Measurements from ENCODE around the gene HHIP.
A peak's percentile ranks its signal among the peaks of the same experiment; 100 is the strongest.

The HHIP gene

GRCh38 chr4:144656850-144657249 lies 10.9 kb downstream of the HHIP start:
- no peak for DNase-seq

DNA sequence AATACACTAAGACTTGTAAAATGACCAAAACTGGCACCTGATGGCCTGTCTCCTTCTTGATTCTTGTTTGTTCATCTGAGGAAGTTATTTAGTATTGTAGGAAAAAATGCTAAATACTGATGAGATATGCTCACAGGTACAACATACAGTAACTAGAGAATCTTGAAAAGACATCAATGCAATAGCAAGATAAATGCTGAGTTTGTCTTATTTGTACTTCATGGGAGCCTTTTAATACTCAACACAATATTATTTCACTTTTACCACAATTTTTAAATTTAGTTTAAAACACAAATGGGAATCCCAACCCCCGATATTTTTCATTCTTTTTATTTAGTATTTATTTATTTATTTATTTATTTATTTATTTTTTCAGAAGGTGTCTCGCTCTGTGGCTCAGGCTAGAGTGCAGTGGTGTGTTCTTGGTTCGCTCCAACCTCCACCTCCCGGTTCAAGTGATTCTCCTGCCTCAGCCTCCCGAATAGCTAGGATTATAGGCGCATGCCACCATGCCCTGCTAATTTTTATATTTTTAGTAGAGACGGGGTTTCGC lies 12.1 kb downstream of the HHIP start:
- no peak for DNase-seq

GRCh38 chr4:144658903-144659302 lies 12.9 kb downstream of the HHIP start:
- DNase-seq, result peak; percentile 29 to 53

GRCh38 chr4:144659447-144659846 lies 13.5 kb downstream of the HHIP start:
- no peak for DNase-seq

- no peak for DNase-seq
Measured at GRCh38 chr4:144663834-144664475, 18.0 kb downstream of the HHIP start.

DNA sequence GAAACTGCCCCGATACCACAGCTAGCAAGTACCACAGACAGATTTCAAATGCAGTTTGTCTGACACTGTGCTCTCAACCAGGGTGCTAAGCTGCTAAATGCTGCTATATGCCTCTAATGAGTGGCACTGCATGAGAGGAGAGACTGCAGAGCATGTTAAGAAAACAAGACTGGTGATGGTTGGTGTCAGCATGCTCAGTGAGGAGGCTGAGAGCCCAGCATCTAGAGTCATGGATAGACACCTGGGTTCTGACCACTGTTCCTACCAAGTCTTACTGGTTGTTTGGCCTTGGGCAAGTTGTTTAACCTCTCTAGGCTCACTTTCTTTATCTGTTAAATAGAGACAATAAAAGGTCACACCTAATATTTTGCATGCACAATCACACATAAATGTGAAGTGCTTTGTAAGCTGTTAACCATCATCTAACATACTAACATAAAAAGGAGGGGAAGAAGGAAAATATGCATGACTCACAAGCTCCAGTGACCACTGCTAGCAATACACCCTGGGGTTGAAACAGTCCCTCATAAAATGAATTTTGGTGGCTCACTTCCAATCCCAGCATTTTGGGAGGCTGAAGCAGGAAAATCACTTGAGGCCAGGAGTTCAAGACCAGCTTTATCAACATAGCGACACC lies 20.7 kb downstream of the HHIP start:
- no peak for DNase-seq

DNA sequence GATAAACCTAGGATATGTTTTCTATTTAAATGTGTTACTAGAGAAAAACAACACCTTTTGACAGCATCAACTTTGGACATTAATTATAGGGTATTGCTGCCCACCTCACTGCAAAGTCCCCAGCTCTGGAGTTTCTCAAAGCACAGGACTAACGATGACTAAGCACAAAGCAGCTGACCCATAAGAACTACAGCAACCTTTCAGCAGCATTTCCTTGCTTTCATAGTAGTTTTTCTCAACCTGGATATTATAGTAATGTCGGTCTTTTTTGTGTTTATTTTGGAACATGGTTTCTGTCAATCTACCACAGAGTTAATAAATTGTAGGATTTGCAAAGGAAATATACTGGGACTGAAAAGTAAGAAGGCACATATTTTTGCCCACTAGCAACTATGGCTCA lies 21.5 kb downstream of the HHIP start:
- no peak for DNase-seq

DNA sequence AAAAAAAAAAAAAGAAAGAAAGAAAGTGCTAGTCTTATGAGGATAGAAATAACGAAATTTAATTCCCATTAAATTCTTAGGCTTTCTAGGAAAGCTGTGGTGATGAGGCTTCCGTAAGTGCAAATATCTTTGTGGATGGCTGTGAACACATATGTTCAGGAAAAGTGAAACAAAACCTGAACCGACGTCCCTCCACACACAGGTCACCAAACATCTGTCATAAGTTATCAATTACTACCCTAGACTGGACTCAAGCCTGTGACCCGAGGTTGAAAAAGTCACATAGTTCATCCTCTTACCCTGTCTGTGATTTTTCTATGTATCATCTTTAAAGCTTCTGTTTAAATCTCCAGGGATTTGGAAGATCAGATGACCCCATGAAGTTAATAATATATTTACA lies 24.8 kb downstream of the HHIP start:
- DNase-seq, result no peak

DNA sequence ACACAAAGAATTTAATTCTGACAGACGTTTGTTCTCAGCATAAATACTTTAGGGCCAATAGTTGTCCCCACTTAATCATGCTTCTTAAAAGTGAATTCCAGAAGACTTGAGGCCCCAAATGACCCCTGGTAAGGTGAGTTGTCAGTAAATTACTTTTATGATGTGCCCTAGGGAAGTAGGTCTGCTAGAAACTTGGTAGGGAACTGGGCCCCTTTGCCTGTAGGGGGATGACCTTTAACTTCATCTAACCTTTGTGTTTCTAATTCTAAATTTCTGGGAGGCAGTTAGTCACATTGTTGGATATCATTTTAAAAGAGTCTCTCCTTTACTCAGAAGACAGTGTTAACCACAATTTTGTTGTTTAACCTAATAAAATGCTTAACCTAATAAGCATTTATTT lies 28.8 kb downstream of the HHIP start:
- DNase-seq, result no peak

- DNase-seq, result no peak
Measured at GRCh38 chr4:144681806-144682205, 35.9 kb downstream of the HHIP start.

GRCh38 chr4:144683516-144683915 lies 37.6 kb downstream of the HHIP start:
- DNase-seq, result no peak

- DNase-seq, result no peak
Measured at GRCh38 chr4:144685911-144686310, 40.0 kb downstream of the HHIP start.

DNA sequence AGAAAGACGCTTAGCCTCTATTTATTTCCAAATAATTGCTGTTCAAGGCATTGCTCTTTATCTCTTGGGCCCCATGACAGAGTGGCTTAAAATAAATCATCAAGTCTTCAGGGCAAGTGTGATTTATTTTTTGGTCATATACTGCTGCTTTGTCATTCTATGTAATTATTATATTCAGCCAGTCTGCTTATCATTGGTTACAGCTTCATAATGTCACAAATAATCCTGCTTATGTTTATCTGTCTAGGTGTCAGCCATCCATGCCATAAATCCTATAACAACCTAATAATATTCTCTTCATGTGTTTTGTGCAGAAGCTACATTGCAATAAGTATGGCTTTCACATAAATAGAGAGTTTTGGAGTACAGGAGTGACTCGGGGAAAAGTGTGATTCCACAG lies 41.0 kb downstream of the HHIP start:
- no peak for DNase-seq

DNA sequence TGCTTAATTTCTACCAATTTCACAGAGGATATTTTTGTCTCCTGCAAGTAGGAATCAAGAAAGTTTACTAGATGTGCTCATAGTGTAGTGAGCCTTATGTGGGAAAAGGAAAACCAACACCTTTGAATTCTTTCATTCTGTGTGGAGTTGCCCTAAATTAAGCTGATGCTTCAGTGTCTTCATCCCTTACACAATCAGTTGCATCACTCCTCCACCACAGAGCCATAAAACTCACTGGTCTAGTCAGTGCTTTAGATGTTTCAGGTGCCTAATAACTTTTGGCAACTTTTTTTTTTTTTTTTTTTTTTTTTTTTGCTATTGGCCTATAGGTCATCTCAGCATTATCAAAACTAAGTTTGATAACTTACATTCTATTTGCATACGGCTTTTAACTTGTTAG lies 41.5 kb downstream of the HHIP start:
- no peak for DNase-seq

DNA sequence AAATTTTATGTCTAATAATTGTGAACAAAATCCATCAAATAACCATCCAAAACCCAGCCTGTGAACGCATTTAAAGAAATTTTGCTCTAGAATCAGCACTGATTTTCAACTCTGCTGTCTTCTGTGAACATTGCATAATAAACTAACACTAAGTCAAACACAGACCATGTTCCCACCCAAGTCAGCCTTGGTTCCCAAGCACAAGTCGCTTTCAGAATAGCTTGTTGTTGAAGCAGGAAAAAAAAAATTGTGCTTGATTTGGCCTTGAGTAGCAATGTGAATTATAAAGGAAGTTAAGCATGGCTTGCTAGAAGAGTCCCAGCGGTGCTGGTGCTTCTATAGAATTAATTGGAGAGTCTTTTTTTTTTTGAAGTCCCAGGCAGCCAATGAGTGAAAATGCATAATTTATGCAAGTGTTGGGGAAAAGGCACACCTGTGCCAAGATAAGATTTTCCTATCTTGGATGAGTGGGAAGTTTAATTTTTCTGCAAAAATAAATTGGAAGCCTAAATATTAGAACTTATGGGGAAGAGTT lies 42.1 kb downstream of the HHIP start:
- no peak for DNase-seq

GRCh38 chr4:144689125-144689524 lies 43.2 kb downstream of the HHIP start:
- no peak for DNase-seq

DNA sequence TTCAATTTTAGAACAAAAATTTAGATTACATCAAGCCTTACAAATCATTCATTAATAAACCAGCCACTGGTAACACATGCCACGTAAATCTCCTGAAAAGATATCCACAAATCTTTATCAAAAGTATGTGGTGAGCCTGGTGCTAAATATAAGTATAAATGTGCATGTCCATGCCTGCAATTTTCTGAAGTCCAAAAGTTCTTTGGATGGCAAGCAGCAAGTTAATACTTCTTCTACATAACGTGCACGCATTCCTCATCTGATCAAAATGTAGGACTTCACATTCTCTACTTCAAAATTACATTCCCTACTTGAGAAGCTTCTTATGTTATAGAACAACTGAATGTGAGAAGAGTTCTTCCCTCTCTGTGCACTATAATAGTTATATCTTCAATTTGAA lies 49.8 kb downstream of the HHIP start:
- DNase-seq, result no peak

GRCh38 chr4:144696376-144696775 lies 50.4 kb downstream of the HHIP start:
- DNase-seq, result no peak

DNA sequence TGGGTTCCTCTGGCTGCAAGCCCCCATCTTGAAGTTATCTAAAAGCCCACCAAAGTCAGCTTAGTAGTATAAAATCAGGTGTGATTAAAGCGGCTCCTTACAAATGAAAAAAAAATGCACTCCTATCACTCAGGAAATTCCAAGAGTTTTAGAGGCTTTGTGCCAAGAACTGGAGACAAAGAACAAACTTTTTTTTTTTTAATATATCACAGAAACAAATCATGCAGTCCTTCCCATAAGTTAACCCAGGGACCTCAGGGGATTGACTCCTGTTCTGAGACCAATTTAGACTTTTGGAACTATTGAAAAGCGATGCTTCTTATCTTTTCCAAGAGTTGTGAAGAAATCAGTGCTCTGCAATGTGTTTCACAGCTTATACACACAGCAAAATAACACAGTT lies 53.6 kb downstream of the HHIP start:
- DNase-seq, result no peak

- no peak for DNase-seq
Measured at GRCh38 chr4:144701683-144702233, 55.8 kb downstream of the HHIP start.

DNA sequence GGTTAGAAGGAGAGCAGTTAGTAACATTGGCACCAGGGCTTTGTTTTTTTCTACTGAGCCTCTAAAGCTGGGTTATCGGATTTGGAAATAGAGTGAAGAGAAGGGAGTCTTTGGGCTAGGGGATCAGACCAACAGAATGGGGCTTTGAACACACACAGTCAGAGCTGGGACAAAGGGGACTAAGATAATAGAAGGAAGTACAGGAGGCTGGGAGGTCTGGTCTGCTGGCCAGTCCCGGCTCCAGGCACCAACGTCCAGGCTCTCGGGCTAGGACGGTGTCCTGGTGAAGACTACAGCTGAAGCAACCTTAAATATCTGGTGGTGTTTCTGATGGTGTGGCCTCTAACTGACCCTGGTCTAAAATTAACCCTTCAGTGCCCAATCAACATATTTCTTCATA lies 57.5 kb downstream of the HHIP start:
- DNase-seq, result no peak

GRCh38 chr4:144705601-144706590 lies 59.9 kb downstream of the HHIP start:
- DNase-seq, result no peak

DNA sequence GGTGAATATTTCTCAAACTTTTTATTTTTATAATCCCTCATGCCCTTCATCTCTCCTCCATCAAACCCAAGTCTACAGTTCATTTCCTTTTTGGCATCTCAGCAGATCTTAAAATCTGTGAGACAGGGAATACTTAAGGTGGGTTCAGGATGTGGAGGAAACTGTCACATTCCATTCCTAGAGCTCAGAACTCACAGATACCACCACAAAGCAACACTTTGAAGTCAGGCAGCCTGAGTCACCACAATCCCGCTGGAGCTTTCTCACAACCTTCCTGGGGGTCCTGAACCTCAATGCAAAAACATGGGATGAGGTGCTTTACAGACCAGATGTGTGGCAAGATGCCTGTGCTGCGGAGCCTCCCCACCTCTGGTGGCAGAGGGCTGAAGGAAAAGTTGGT lies 63.2 kb downstream of the HHIP start:
- no peak for DNase-seq
